ENCODE results near the gene CDK19. TPM values are rescaled to one million over a fixed set of nuclear protein-coding genes. Genes with fewer than 3 reads are reported as not detected.

Gene CDK19
- total RNA-seq, 6 donors from 2014 or later, result 5.2 to 20.4 (median 12.4) TPM

GRCh38 chr6:110566346-110567125, 248.7 kb downstream of the CDK19 start:
- no peaks in the 10 kb centered on the region for H3K9me3 ChIP-seq
- ATAC-seq (ENCODE audit: low FRiP score in 2 of 2) (no peak), DNase-seq (no peak)
- WGBS, 2 donors, result 70 to 73% methylated on average over 7 of the region's 7 CpGs
- no peaks in the 10 kb centered on the region for H3K27me3 ChIP-seq
- H3K27ac ChIP-seq, result no peak overlapping the region
- no peak for TF ChIP-seq POLR2AphosphoS5 (IDR thresholded peaks at IDR 0.05)
- TF ChIP-seq POLR2A (IDR thresholded peaks at IDR 0.05), result no peak
- H3K4me3 ChIP-seq, result no peak overlapping the region
- no peaks in the 10 kb centered on the region for H3K36me3 ChIP-seq
- H3K4me1 ChIP-seq, result no peaks in the 10 kb centered on the region

- Histone ChIP-seq H3K4me1 (no peaks in the 10 kb centered on the region), H3K4me3 (no peak overlapping the region), H3K9me3 (no peaks in the 10 kb centered on the region), H3K27me3 (no peaks in the 10 kb centered on the region), H3K27ac (no peak overlapping the region), H3K36me3 (no peaks in the 10 kb centered on the region)
- WGBS, 2 donors, result 91% methylated on average over 6 of the region's 6 CpGs
- DNase-seq (no peak), ATAC-seq (ENCODE audit: low FRiP score in 2 of 2) (no peak)
- TF ChIP-seq CTCF (IDR thresholded peaks at IDR 0.05), result no peak
- no peak for TF ChIP-seq POLR2AphosphoS5 (IDR thresholded peaks at IDR 0.05)
- no peak for TF ChIP-seq EP300 (IDR thresholded peaks at IDR 0.05)
- no peak for TF ChIP-seq POLR2A (IDR thresholded peaks at IDR 0.05)
These were observed 250.4 kb downstream of the CDK19 start for GRCh38 chr6:110564703-110565421.

- ATAC-seq (ENCODE audit: low FRiP score in 2 of 2), result no peak
- Histone ChIP-seq H3K27me3 (no peaks in the 10 kb centered on the region), H3K36me3 (no peaks in the 10 kb centered on the region), H3K4me1 (no peaks in the 10 kb centered on the region), H3K27ac (no peak overlapping the region), H3K4me3 (no peak overlapping the region), H3K9me3 (no peaks in the 10 kb centered on the region)
- no peak for TF ChIP-seq CTCF (IDR thresholded peaks at IDR 0.05)
- TF ChIP-seq POLR2A (IDR thresholded peaks at IDR 0.05), result no peak
- TF ChIP-seq EP300 (IDR thresholded peaks at IDR 0.05), result no peak
- TF ChIP-seq POLR2AphosphoS5 (IDR thresholded peaks at IDR 0.05), result no peak
- DNase-seq, result no peak
- WGBS, 2 donors, result 84 to 89% methylated on average over 2 of the region's 2 CpGs
These were observed 251.6 kb downstream of the CDK19 start for GRCh38 chr6:110563711-110564110.

- WGBS, 2 donors, result 90 to 91% methylated on average over 6 of the region's 6 CpGs
These were observed 252.9 kb downstream of the CDK19 start for GRCh38 chr6:110562316-110562915.

More at GRCh38 chr6:110562316-110562915, 252.9 kb downstream of the CDK19 start:
- Histone ChIP-seq H3K27ac (no peak overlapping the region), H3K4me3 (no peak overlapping the region), H3K36me3 (no peaks in the 10 kb centered on the region), H3K9me3 (no peaks in the 10 kb centered on the region), H3K27me3 (no peaks in the 10 kb centered on the region), H3K4me1 (no peaks in the 10 kb centered on the region)
- TF ChIP-seq POLR2A (IDR thresholded peaks at IDR 0.05) (no peak), POLR2AphosphoS5 (IDR thresholded peaks at IDR 0.05) (no peak), EP300 (IDR thresholded peaks at IDR 0.05) (no peak), CTCF (IDR thresholded peaks at IDR 0.05) (no peak)
- ATAC-seq (ENCODE audit: low FRiP score in 2 of 2) (no peak), DNase-seq (no peak)

Data from upper lobe of left lung (tissue), 6 donors.